ENCODE results near the gene PTPN4.

- TF ChIP-seq, protein P1, sequence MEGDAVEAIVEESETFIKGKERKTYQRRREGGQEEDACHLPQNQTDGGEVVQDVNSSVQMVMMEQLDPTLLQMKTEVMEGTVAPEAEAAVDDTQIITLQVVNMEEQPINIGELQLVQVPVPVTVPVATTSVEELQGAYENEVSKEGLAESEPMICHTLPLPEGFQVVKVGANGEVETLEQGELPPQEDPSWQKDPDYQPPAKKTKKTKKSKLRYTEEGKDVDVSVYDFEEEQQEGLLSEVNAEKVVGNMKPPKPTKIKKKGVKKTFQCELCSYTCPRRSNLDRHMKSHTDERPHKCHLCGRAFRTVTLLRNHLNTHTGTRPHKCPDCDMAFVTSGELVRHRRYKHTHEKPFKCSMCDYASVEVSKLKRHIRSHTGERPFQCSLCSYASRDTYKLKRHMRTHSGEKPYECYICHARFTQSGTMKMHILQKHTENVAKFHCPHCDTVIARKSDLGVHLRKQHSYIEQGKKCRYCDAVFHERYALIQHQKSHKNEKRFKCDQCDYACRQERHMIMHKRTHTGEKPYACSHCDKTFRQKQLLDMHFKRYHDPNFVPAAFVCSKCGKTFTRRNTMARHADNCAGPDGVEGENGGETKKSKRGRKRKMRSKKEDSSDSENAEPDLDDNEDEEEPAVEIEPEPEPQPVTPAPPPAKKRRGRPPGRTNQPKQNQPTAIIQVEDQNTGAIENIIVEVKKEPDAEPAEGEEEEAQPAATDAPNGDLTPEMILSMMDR (IDR thresholded peaks at IDR 0.05 in 2 of 3, conservative IDR thresholded peaks at IDR 0.05 in 1 of 3; ENCODE audit: control insufficient read depth in 2 of 3, extremely low read depth in 1 of 3, insufficient read depth in 1 of 3, low read depth in 3 of 3, low read length in 3 of 3) = no peak
- TF ChIP-seq SRF (IDR thresholded peaks at IDR 0.05; ENCODE audit: low read depth in 2 of 2, low read length in 2 of 2) = no peak
- TF ChIP-seq TAF1 (IDR thresholded peaks at IDR 0.05; ENCODE audit: borderline replicate concordance, low read depth, low read length) = no peak
- TF ChIP-seq TBL1XR1 (IDR thresholded peaks at IDR 0.05; ENCODE audit: low read depth, low read length) = no peak
- no peak for TF ChIP-seq BCL11A (IDR thresholded peaks at IDR 0.05; ENCODE audit: low read depth, low read length)
- no peak for TF ChIP-seq SP1 (IDR thresholded peaks at IDR 0.05; ENCODE audit: low read depth, low read length)
- TF ChIP-seq NFIC (IDR thresholded peaks at IDR 0.05; ENCODE audit: low read depth, low read length) = no peak
- TF ChIP-seq HDAC6 (IDR thresholded peaks at IDR 0.05; ENCODE audit: unreplicated experiment) = no peak
- TF ChIP-seq SREBF2 (IDR thresholded peaks at IDR 0.05; ENCODE audit: low read length) = no peak
- no peak for TF ChIP-seq CHD1 (IDR thresholded peaks at IDR 0.05; ENCODE audit: low read depth, low read length)
- no peak for TF ChIP-seq PML (IDR thresholded peaks at IDR 0.05; ENCODE audit: low read length)
- no peak for TF ChIP-seq SIN3A (IDR thresholded peaks at IDR 0.05; ENCODE audit: low read depth, low read length)
- TF ChIP-seq, protein P2, sequence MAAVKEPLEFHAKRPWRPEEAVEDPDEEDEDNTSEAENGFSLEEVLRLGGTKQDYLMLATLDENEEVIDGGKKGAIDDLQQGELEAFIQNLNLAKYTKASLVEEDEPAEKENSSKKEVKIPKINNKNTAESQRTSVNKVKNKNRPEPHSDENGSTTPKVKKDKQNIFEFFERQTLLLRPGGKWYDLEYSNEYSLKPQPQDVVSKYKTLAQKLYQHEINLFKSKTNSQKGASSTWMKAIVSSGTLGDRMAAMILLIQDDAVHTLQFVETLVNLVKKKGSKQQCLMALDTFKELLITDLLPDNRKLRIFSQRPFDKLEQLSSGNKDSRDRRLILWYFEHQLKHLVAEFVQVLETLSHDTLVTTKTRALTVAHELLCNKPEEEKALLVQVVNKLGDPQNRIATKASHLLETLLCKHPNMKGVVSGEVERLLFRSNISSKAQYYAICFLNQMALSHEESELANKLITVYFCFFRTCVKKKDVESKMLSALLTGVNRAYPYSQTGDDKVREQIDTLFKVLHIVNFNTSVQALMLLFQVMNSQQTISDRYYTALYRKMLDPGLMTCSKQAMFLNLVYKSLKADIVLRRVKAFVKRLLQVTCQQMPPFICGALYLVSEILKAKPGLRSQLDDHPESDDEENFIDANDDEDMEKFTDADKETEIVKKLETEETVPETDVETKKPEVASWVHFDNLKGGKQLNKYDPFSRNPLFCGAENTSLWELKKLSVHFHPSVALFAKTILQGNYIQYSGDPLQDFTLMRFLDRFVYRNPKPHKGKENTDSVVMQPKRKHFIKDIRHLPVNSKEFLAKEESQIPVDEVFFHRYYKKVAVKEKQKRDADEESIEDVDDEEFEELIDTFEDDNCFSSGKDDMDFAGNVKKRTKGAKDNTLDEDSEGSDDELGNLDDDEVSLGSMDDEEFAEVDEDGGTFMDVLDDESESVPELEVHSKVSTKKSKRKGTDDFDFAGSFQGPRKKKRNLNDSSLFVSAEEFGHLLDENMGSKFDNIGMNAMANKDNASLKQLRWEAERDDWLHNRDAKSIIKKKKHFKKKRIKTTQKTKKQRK (IDR thresholded peaks at IDR 0.05; ENCODE audit: low read depth, low read length) = no peak
- no peak for TF ChIP-seq CEBPB (IDR thresholded peaks at IDR 0.05; ENCODE audit: borderline replicate concordance in 1 of 2, low read depth in 2 of 2, low read length in 2 of 2)
Observed at GRCh38 chr2:119760237-119760955, 674 bp downstream of the PTPN4 start.

All from GM12878 (cell line).